Hepatocyte (in vitro differentiated cells): Measurements from ENCODE around the gene PLCB4.

Experiments
- CTCF ChIP-seq: fragments of 200-600 bp; sonication (generic); IDR thresholded peaks from 2 replicates; pipeline ENCODE4 v1.5.1; 2016; ENCODE audit warnings: antibody characterized with exemption, mild to moderate bottlenecking; ENCODE audit not compliant: poor library complexity
- EZH2 ChIP-seq: fragments of 200-600 bp; sonication (generic); IDR thresholded peaks from 2 replicates; pipeline ENCODE4 v1.6.1; 2016; ENCODE audit warnings: antibody characterized with exemption, mild to moderate bottlenecking, borderline replicate concordance
- EZH2phosphoT487 ChIP-seq: fragments of 200-600 bp; sonication (generic); IDR thresholded peaks from one replicate; pipeline ENCODE4 v1.6.1; 2018; ENCODE audit warnings: antibody characterized with exemption, mild to moderate bottlenecking, low read depth, moderate library complexity; ENCODE audit not compliant: unreplicated experiment, severe bottlenecking

- TF ChIP-seq CTCF, result no peak
- TF ChIP-seq EZH2, result no peak
- TF ChIP-seq EZH2phosphoT487, result no peak
These were observed 344.1 kb downstream of the PLCB4 start for GRCh38 chr20:9413001-9413400.
